Spleen (tissue), 11 donors: ENCODE data around the gene GPNMB. TPM values are rescaled to one million over a fixed set of nuclear protein-coding genes. Genes with fewer than 3 reads are reported as not detected.

ENCODE experiments used
- DNase-seq: peaks from one replicate; pipeline ENCODE4 v3.0.0-alpha.2; 2020
- H3K27ac ChIP-seq, 8 donors: fragments of 200-600 bp; sonication (generic) in 7 of 8; 1 replicate in 4 of 8; 2 replicates in 4 of 8; pipeline versions ENCODE4 v1.5.0 to v1.8.0; 2016 to 2021; ENCODE audit warnings: inconsistent platforms in 4 of 8, mild to moderate bottlenecking in 4 of 8, moderate library complexity in 1 of 8
- H3K27me3 ChIP-seq, 7 donors: fragments of 200-600 bp; sonication (generic) in 6 of 7; replicated peaks in 1 of 7; 1 replicate in 4 of 7; 2 replicates in 3 of 7; pipeline versions ENCODE4 v1.5.0 to v1.8.0; 2016 to 2021; ENCODE audit warnings: inconsistent platforms in 3 of 7, mild to moderate bottlenecking in 1 of 7
- H3K36me3 ChIP-seq, 6 donors: fragments of 200-600 bp; sonication (generic) in 5 of 6; 1 replicate in 4 of 6; 2 replicates in 2 of 6; pipeline versions ENCODE4 v1.5.0 to v1.8.0; 2016 to 2021; ENCODE audit warnings: inconsistent platforms in 2 of 6
- H3K4me1 ChIP-seq, 6 donors: fragments of 200-600 bp; sonication (generic) in 5 of 6; 1 replicate in 3 of 6; 2 replicates in 3 of 6; pipeline versions ENCODE4 v1.5.0 to v1.8.0; 2016 to 2021; ENCODE audit warnings: inconsistent platforms in 3 of 6
- H3K4me3 ChIP-seq, 8 donors: fragments of 200-600 bp; sonication (generic) in 7 of 8; 1 replicate in 4 of 8; 2 replicates in 4 of 8; pipeline versions ENCODE4 v1.5.0 to v1.8.0; 2016 to 2021; ENCODE audit warnings: inconsistent platforms in 4 of 8, mild to moderate bottlenecking in 4 of 8, moderate library complexity in 2 of 8
- H3K9me3 ChIP-seq, 8 donors: fragments of 200-600 bp; sonication (generic) in 7 of 8; 1 replicate in 4 of 8; 2 replicates in 4 of 8; pipeline versions ENCODE4 v1.5.0 to v1.8.0; 2016 to 2021; ENCODE audit warnings: inconsistent platforms in 4 of 8
- POLR2A ChIP-seq, 3 donors: fragments of 450-650 bp; IDR thresholded peaks; one replicate each; pipeline ENCODE4 v1.5.1; 2017; ENCODE audit warnings: antibody characterized with exemption in 3 of 3, mild to moderate bottlenecking in 1 of 3
- POLR2AphosphoS5 ChIP-seq, 3 donors: sonication (generic); formaldehyde crosslinking; IDR thresholded peaks; one replicate each; pipeline ENCODE4 v1.5.1; 2017; ENCODE audit warnings: antibody characterized with exemption in 3 of 3
- WGBS, 5 donors: extraction: QIAGEN DNeasy Blood & Tissue Kit in 3 of 5; methylation state at CpG; one replicate each; pipeline versions ENCODE4 v1.1.5 to v1.1.7; 2013 to 2018; 5-methylcytosine and 5-hydroxymethylcytosine counted together
- intact Hi-C: fragments of 100-400 bp; cut with DNase I; formaldehyde crosslinking; loops from one replicate; pipeline ENCODE4 v1.15.0; 2023; ENCODE audit warnings: low total_unique reads
- polyA plus RNA-seq, 3 donors: library from polyadenylated mRNA; stranded (reverse); fragments of 200-250 nt; gene quantifications; one replicate each; pipeline ENCODE4 v1.2.1, GENCODE V29; 2013
- total RNA-seq, 7 donors: library from RNA; depleted of rRNA in 3 of 7; stranded (reverse); fragments of >200 nt in 3 of 7; fragmentation: NEBNext Ultra II Directional in 4 of 7; extraction: Animal tissue kit (Norgen Biotek cat#: 25700) in 4 of 7; gene quantifications; one replicate each; pipeline versions ENCODE4 v1.1.0 to v1.2.1, GENCODE V29; 2016 to 2021
- TF ChIP-seq, protein P1 (sequence below), 11 experiments: fragments of 200-600 bp in 7 of 11; fragments of 450-650 bp in 4 of 11; sonication (generic) in 4 of 11; IDR thresholded peaks in 8 of 11; conservative IDR thresholded peaks in 3 of 11; 1 replicate in 7 of 11; 2 replicates in 4 of 11; pipeline versions ENCODE4 v1.4.0 to v1.8.0; 2016 to 2021; ENCODE audit warnings: antibody characterized with exemption in 11 of 11, inconsistent platforms in 4 of 11, mild to moderate bottlenecking in 1 of 11
- donor health status: healthy with polysubstance abuse.
- donor health status: DM: no; HTN: no; CAD: no; lungs with moderate emphysema.
- donor health status: DM: no; HTN: no; CAD: no.
- donor health status: Bipolar disorder and iron deficiency.
- donor health status: healthy.
- donor health status: DM: no; HTN: no; CAD: no.
- donor health status: DM: yes; HTN: yes; CAD: no.

Gene GPNMB
- total and polyA plus RNA-seq, 10 donors, result 8.8 to 64.8 (median 28.9) TPM

DNA sequence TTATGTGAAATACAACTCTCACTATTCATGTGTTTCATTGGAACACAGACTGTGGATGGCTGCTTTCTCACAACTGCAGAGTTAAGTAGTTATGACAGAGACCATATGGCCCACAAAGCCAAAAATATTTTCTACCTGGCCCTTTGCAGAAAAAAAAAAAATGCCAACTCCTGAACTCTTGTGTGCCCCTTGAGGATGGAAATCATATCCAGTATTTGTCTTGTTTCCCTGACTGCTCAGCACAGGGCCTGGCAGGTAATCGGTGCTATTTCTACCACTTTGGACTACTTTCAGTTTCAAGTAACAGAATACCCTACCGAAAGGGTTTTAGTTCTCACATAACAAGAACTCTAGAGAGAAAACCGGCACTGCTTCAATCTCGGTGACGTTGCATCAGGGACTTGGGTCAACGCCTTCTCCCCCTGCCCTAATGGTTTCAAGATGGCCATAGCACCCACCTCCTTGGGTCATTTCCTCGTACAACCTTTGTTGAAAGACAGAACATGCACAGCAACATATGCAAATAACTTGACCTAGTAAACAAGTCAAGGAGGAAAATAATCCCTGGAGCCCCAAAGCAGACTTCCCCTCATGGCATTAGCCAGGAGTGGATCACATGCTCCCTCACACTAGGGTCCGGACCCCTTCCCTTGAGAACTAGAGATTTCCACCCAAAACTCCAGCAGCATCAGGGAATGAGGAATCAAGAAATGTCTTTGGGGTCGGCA lies 11.8 kb upstream of the GPNMB start:
- H3K4me3 ChIP-seq, result peak overlapping the region in 1 of 8 donors; percentile 37
- DNase-seq, result no peak
- H3K9me3 ChIP-seq, result no peaks in the 10 kb centered on the region
- peak overlapping the region in 2 of 8 donors; percentile 7 to 36 for H3K27ac ChIP-seq
- no peaks in the 10 kb centered on the region for H3K27me3 ChIP-seq
- H3K4me1 ChIP-seq, result peaks cover 0 to 3% (median 0%) of the 10 kb centered on the region in 6 donors
- no peaks in the 10 kb centered on the region for H3K36me3 ChIP-seq
- WGBS, 5 donors, result 73 to 89% (median 79%) methylated on average over 9 of the region's 9 CpGs
- TF ChIP-seq POLR2AphosphoS5 (IDR thresholded peaks at IDR 0.05) (no peak), POLR2A (IDR thresholded peaks at IDR 0.05) (no peak)
- TF ChIP-seq, protein P1, sequence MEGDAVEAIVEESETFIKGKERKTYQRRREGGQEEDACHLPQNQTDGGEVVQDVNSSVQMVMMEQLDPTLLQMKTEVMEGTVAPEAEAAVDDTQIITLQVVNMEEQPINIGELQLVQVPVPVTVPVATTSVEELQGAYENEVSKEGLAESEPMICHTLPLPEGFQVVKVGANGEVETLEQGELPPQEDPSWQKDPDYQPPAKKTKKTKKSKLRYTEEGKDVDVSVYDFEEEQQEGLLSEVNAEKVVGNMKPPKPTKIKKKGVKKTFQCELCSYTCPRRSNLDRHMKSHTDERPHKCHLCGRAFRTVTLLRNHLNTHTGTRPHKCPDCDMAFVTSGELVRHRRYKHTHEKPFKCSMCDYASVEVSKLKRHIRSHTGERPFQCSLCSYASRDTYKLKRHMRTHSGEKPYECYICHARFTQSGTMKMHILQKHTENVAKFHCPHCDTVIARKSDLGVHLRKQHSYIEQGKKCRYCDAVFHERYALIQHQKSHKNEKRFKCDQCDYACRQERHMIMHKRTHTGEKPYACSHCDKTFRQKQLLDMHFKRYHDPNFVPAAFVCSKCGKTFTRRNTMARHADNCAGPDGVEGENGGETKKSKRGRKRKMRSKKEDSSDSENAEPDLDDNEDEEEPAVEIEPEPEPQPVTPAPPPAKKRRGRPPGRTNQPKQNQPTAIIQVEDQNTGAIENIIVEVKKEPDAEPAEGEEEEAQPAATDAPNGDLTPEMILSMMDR (IDR thresholded peaks at IDR 0.05 in 8 of 11, conservative IDR thresholded peaks at IDR 0.05 in 3 of 11), result no peak
- intact Hi-C loops, result no loop called here

DNA sequence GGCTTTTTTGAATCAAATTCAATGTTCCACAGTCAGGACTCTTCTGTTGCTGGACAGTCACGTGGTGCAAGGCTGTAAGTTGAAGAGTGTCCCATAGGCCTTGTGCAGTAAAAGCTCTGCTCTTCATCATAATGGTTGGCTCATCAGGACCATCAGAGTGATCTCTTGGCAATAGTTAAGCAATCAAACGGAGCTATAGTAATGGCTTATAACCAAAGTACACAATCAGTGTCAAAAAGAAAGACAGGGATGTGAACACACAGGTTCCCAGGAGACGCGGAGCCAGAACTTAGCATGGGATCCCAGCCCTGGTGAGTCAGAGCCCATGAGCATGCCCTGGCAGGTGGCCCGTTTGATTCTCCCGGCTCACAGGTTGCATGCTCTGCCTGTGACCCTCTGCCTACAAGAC lies 10.8 kb upstream of the GPNMB start:
- no peak for DNase-seq
- H3K27me3 ChIP-seq, result no peaks in the 10 kb centered on the region
- H3K9me3 ChIP-seq, result no peaks in the 10 kb centered on the region
- H3K4me3 ChIP-seq, result no peak overlapping the region
- H3K36me3 ChIP-seq, result no peaks in the 10 kb centered on the region
- H3K27ac ChIP-seq, result no peak overlapping the region
- intact Hi-C loops, result no loop called here
- 90 to 94% (median 93%) methylated on average over 6 of the region's 6 CpGs for WGBS, 5 donors
- TF ChIP-seq, protein P1 (IDR thresholded peaks at IDR 0.05 in 8 of 11, conservative IDR thresholded peaks at IDR 0.05 in 3 of 11), result no peak
- TF ChIP-seq POLR2AphosphoS5 (IDR thresholded peaks at IDR 0.05) (no peak), POLR2A (IDR thresholded peaks at IDR 0.05) (no peak)
- H3K4me1 ChIP-seq, result peaks cover 0 to 3% (median 0%) of the 10 kb centered on the region in 6 donors

- Histone ChIP-seq H3K4me1 (peaks cover 0 to 3% (median 0%) of the 10 kb centered on the region in 6 donors), H3K27ac (no peak overlapping the region), H3K36me3 (no peaks in the 10 kb centered on the region), H3K27me3 (no peaks in the 10 kb centered on the region), H3K4me3 (no peak overlapping the region), H3K9me3 (no peaks in the 10 kb centered on the region)
- intact Hi-C loops, result no loop called here
- WGBS, 5 donors, result 90 to 99% (median 96%) methylated on average over 3 of the region's 3 CpGs
- DNase-seq, result no peak
- TF ChIP-seq, protein P1 (IDR thresholded peaks at IDR 0.05 in 8 of 11, conservative IDR thresholded peaks at IDR 0.05 in 3 of 11), result no peak
- TF ChIP-seq POLR2A (IDR thresholded peaks at IDR 0.05) (no peak), POLR2AphosphoS5 (IDR thresholded peaks at IDR 0.05) (no peak)
Observed at GRCh38 chr7:23237000-23237399, 9.6 kb upstream of the GPNMB start.

DNA sequence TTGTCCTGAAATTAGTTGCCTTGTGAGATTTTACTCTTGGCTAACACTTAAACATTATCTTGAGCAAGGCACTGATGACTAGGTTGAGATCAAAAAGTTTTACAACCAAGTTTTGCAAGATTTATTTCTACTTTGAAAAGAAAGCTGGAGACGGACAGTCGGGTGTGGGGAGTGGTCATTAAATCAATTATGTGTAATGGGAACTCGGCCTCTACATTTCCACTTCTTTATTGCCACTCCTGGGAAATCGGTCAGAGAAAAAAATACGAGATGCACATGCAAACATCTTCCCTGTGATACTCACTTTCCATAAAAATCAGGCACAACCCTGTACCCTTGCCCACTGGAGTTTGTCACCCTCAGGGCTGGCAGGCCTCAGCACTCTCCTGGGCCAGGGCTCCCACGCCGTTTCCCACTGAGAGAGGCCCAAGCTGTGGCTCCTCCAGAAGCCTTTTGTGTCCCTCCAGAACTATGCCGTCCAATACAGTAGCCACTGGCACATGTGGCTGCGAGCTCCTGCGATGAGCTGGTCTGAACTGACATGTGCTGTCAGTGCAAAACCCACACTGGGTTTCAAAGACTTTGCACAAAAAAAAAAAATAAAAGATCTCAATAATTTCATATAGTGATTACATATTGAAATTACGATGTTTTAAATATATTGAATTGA lies 7.5 kb upstream of the GPNMB start:
- Histone ChIP-seq H3K27me3 (no peaks in the 10 kb centered on the region), H3K27ac (no peak overlapping the region), H3K4me1 (peaks cover 0 to 3% (median 0%) of the 10 kb centered on the region in 6 donors), H3K4me3 (no peak overlapping the region), H3K9me3 (no peaks in the 10 kb centered on the region), H3K36me3 (no peaks in the 10 kb centered on the region)
- no peak for TF ChIP-seq POLR2A (IDR thresholded peaks at IDR 0.05)
- TF ChIP-seq, protein P1 (IDR thresholded peaks at IDR 0.05 in 8 of 11, conservative IDR thresholded peaks at IDR 0.05 in 3 of 11), result no peak
- no peak for TF ChIP-seq POLR2AphosphoS5 (IDR thresholded peaks at IDR 0.05)
- DNase-seq, result no peak
- intact Hi-C loops, result no loop called here
- WGBS, 5 donors, result 88 to 96% (median 95%) methylated on average over 11 of the region's 11 CpGs
